SU-DHL-6 (cell line): ENCODE measurements around the gene KREMEN1.

Experiments used
- H2AFZ ChIP-seq: fragments of 200-600 bp; sonication (generic); 2 replicates; pipeline ENCODE4 v1.6.1; 2014; ENCODE audit warnings: low read depth, mild to moderate bottlenecking, moderate library complexity, mixed read lengths, antibody characterized with exemption, low read length; ENCODE audit not compliant: severe bottlenecking
- H3F3A ChIP-seq: fragments of 200-600 bp; shearing (Covaris generic); 2 replicates; pipeline ENCODE4 v1.6.0; 2016; ENCODE audit warnings: antibody characterized with exemption, mild to moderate bottlenecking; ENCODE audit not compliant: insufficient read depth
- H3K27ac ChIP-seq: fragments of 200-600 bp; sonication (generic); 2 replicates; pipeline ENCODE4 v1.5.1; 2016; ENCODE audit warnings: low read depth, mild to moderate bottlenecking, low read length, moderate library complexity, mixed read lengths
- H3K27me3 ChIP-seq: fragments of 200-600 bp; sonication (generic), shearing (Covaris generic); 2 replicates; pipeline ENCODE4 v1.6.0; 2014; ENCODE audit warnings: mild to moderate bottlenecking, low read length
- H3K36me3 ChIP-seq: fragments of 200-600 bp; sonication (generic); 2 replicates; pipeline ENCODE4 v1.6.1; 2014; ENCODE audit warnings: mild to moderate bottlenecking, low read length, mixed read lengths
- H3K4me2 ChIP-seq: fragments of 300-600, 200-600 bp; shearing (Covaris generic), sonication (generic); 2 replicates; pipeline ENCODE4 v1.6.0; 2014; ENCODE audit warnings: low read length, low read depth, mild to moderate bottlenecking; ENCODE audit not compliant: poor library complexity, severe bottlenecking
- H3K4me3 ChIP-seq: fragments of 200-600 bp; sonication (generic); 2 replicates; pipeline ENCODE4 v1.5.1; 2014; ENCODE audit warnings: antibody characterized with exemption, low read length, mild to moderate bottlenecking, mixed read lengths; ENCODE audit not compliant: insufficient read depth, poor library complexity, severe bottlenecking
- H3K79me2 ChIP-seq: fragments of 200-600 bp; sonication (generic); 2 replicates; pipeline ENCODE4 v1.6.1; 2014; ENCODE audit warnings: mild to moderate bottlenecking, low read length, moderate library complexity; ENCODE audit not compliant: insufficient read depth
- H3K9ac ChIP-seq: fragments of 200-600 bp; sonication (generic); 2 replicates; pipeline ENCODE4 v1.7.0; 2014; ENCODE audit warnings: mild to moderate bottlenecking, low read length
- H3K9me2 ChIP-seq: fragments of 200-600 bp; sonication (generic); replicated peaks from 2 replicates; pipeline ENCODE4 v1.6.1; 2014; ENCODE audit warnings: low read length; ENCODE audit not compliant: insufficient read depth
- H3K9me3 ChIP-seq: fragments of 200-600 bp; sonication (generic); 2 replicates; pipeline ENCODE4 v1.6.1; 2014; ENCODE audit warnings: low read length, mixed read lengths; ENCODE audit not compliant: insufficient read depth
- H4K20me1 ChIP-seq: fragments of 200-600 bp; sonication (generic); 2 replicates; pipeline ENCODE4 v1.6.1; 2014; ENCODE audit warnings: low read depth, mild to moderate bottlenecking, antibody characterized with exemption, low read length, moderate library complexity, mixed read lengths
- CTCF ChIP-seq: fragments of 200-600 bp; sonication (generic); IDR thresholded peaks from one replicate; pipeline ENCODE4 v1.5.1; 2017; ENCODE audit warnings: antibody characterized with exemption, mild to moderate bottlenecking, low read length, moderate library complexity; ENCODE audit not compliant: insufficient read depth, poor library complexity, severe bottlenecking
- EZH2phosphoT487 ChIP-seq: fragments of 200-600 bp; sonication (generic), shearing (Covaris generic); conservative IDR thresholded peaks from 2 replicates; pipeline ENCODE4 v1.6.1; 2018; ENCODE audit warnings: mild to moderate bottlenecking, antibody characterized with exemption, low read length, moderate library complexity, mixed read lengths

The KREMEN1 gene

GRCh38 chr22:29166180-29166579 is 93.3 kb downstream of the KREMEN1 start:
- Histone ChIP-seq H3K4me2 (no peak overlapping the region), H3K9me2 (no peaks in the 10 kb centered on the region), H2AFZ (no peak overlapping the region), H3K79me2 (no peaks in the 10 kb centered on the region), H3K27me3 (no peaks in the 10 kb centered on the region), H4K20me1 (no peaks in the 10 kb centered on the region), H3K4me3 (no peak overlapping the region), H3K27ac (no peak overlapping the region), H3K9ac (no peak overlapping the region), H3F3A (no peaks in the 10 kb centered on the region), H3K9me3 (no peaks in the 10 kb centered on the region), H3K36me3 (no peaks in the 10 kb centered on the region)
- TF ChIP-seq CTCF (no peak), EZH2phosphoT487 (no peak)

- no peak overlapping the region for H2AFZ ChIP-seq
- no peak overlapping the region for H3K4me2 ChIP-seq
- H3K9ac ChIP-seq = no peak overlapping the region
- H3K9me2 ChIP-seq = no peaks in the 10 kb centered on the region
- no peaks in the 10 kb centered on the region for H3F3A ChIP-seq
- TF ChIP-seq CTCF = no peak
- no peak for TF ChIP-seq EZH2phosphoT487
- no peak overlapping the region for H3K4me3 ChIP-seq
- H3K27ac ChIP-seq = no peak overlapping the region
- H3K79me2 ChIP-seq = no peaks in the 10 kb centered on the region
- H3K36me3 ChIP-seq = no peaks in the 10 kb centered on the region
- no peaks in the 10 kb centered on the region for H3K27me3 ChIP-seq
- H3K9me3 ChIP-seq = no peaks in the 10 kb centered on the region
- H4K20me1 ChIP-seq = no peaks in the 10 kb centered on the region
Measured at GRCh38 chr22:29167032-29167911, 94.4 kb downstream of the KREMEN1 start.

- no peak for TF ChIP-seq CTCF
- no peak for TF ChIP-seq EZH2phosphoT487
- Histone ChIP-seq H3K79me2 (no peaks in the 10 kb centered on the region), H3K36me3 (no peaks in the 10 kb centered on the region), H3K9me3 (no peaks in the 10 kb centered on the region), H3K27me3 (no peaks in the 10 kb centered on the region), H2AFZ (no peak overlapping the region), H3K4me3 (no peak overlapping the region), H3F3A (no peaks in the 10 kb centered on the region), H3K27ac (no peak overlapping the region), H3K4me2 (no peak overlapping the region), H3K9me2 (no peaks in the 10 kb centered on the region), H4K20me1 (no peaks in the 10 kb centered on the region), H3K9ac (no peak overlapping the region)
Measured at GRCh38 chr22:29171721-29172120, 98.9 kb downstream of the KREMEN1 start.
